HepG2 (cell line): Measurements from ENCODE around the gene TSKU. TPM values are rescaled to one million over a fixed set of nuclear protein-coding genes. Genes with fewer than 3 reads are reported as not detected.
A peak's percentile ranks its signal among the peaks of the same experiment; 100 is the strongest.

Source experiments
- CREM ChIP-seq, 2 experiments: sonication (generic) in 1 of 2; formaldehyde crosslinking in 1 of 2; IDR thresholded peaks; 2 replicates each; pipeline versions ENCODE4 v1.4.0 to v1.6.1; 2016 to 2020; ENCODE audit warnings: antibody characterized with exemption in 1 of 2, mild to moderate bottlenecking in 1 of 2, missing genetic modification reagents in 1 of 2
- HOXA5 ChIP-seq: sonication (generic); formaldehyde crosslinking; IDR thresholded peaks from 2 replicates; pipeline ENCODE4 v1.4.0; 2020; ENCODE audit warnings: missing genetic modification reagents
- NR2C2 ChIP-seq: sonication (generic); formaldehyde crosslinking; IDR thresholded peaks from 2 replicates; pipeline ENCODE4 v1.4.0; 2020; ENCODE audit warnings: missing genetic modification reagents, mild to moderate bottlenecking, moderate library complexity, borderline replicate concordance
- PRDM4 ChIP-seq: sonication (generic); formaldehyde crosslinking; IDR thresholded peaks from 2 replicates; pipeline ENCODE4 v1.9.0; 2021; ENCODE audit warnings: missing genetic modification reagents, borderline replicate concordance
- TARDBP ChIP-seq: sonication (generic); formaldehyde crosslinking; IDR thresholded peaks from 2 replicates; pipeline ENCODE4 v1.8.0; 2022; ENCODE audit warnings: mild to moderate bottlenecking, missing genetic modification reagents
- TCF7 ChIP-seq: sonication (generic); IDR thresholded peaks from 2 replicates; pipeline ENCODE4 v1.6.1; 2016; ENCODE audit warnings: antibody characterized with exemption, low read depth
- ZNF138 ChIP-seq: sonication (generic); formaldehyde crosslinking; IDR thresholded peaks from 2 replicates; pipeline ENCODE4 v1.5.0; 2020; ENCODE audit warnings: mild to moderate bottlenecking, low read depth, missing genetic modification reagents
- ZNF292 ChIP-seq: sonication (generic); formaldehyde crosslinking; IDR thresholded peaks from 2 replicates; pipeline ENCODE4 v1.8.1; 2022; ENCODE audit warnings: mild to moderate bottlenecking, low read depth, missing genetic modification reagents, borderline replicate concordance
- ZNF3 ChIP-seq: IDR thresholded peaks from 2 replicates; pipeline ENCODE4 v1.7.0; 2017; ENCODE audit warnings: inconsistent platforms
- ZNF367 ChIP-seq: sonication (generic); formaldehyde crosslinking; IDR thresholded peaks from 2 replicates; pipeline ENCODE4 v1.4.0; 2020; ENCODE audit warnings: missing genetic modification reagents, borderline replicate concordance
- ZNF550 ChIP-seq: sonication (generic); formaldehyde crosslinking; IDR thresholded peaks from 2 replicates; pipeline ENCODE4 v1.4.0; 2020; ENCODE audit warnings: mild to moderate bottlenecking, missing genetic modification reagents, borderline replicate concordance
- ZNF709 ChIP-seq: sonication (generic); formaldehyde crosslinking; IDR thresholded peaks from 2 replicates; pipeline ENCODE4 v1.5.0; 2020; ENCODE audit warnings: mild to moderate bottlenecking, missing genetic modification reagents
- ZNF776 ChIP-seq: sonication (generic); formaldehyde crosslinking; IDR thresholded peaks from 2 replicates; pipeline ENCODE4 v1.4.0; 2020; ENCODE audit warnings: mild to moderate bottlenecking, missing genetic modification reagents
- ZNF777 ChIP-seq: sonication (generic); formaldehyde crosslinking; IDR thresholded peaks from 2 replicates; pipeline ENCODE4 v1.4.0; 2020; ENCODE audit warnings: missing genetic modification reagents
- polyA plus RNA-seq, 8 experiments: library from polyadenylated mRNA; depleted of rRNA in 3 of 8; stranded (reverse) in 7 of 8; unstranded in 1 of 8; fragments of >200 nt; fragmentation: Illumina TruSeq in 4 of 8; extraction: Trizol in 4 of 8; gene quantifications; 2 replicates each; pipeline versions ENCODE4 v1.2.1 to v1.2.3, GENCODE V29; 2011 to 2016; ENCODE audit warnings: low read depth in 4 of 8, missing spikeins in 1 of 8, mixed read lengths in 1 of 8; ENCODE audit not compliant: insufficient read depth in 1 of 8
- total RNA-seq, 5 experiments: library from RNA; depleted of rRNA; stranded (reverse); fragments of >200 nt; fragmentation: Illumina TruSeq; extraction: Trizol; gene quantifications; 2 replicates each; pipeline ENCODE4 v1.2.3, GENCODE V29; 2016; ENCODE audit warnings: low read depth in 1 of 5
- TF ChIP-seq, protein P1 (sequence below): sonication (generic); formaldehyde crosslinking; IDR thresholded peaks from 2 replicates; pipeline ENCODE4 v1.8.0; 2022; ENCODE audit warnings: missing genetic modification reagents, mild to moderate bottlenecking, moderate library complexity, borderline replicate concordance
- TF ChIP-seq, protein P2 (sequence below): sonication (generic); formaldehyde crosslinking; conservative IDR thresholded peaks from 2 replicates; pipeline ENCODE4 v1.8.1; 2023; ENCODE audit warnings: missing genetic modification reagents
- TF ChIP-seq, protein P3 (sequence below): sonication (generic); formaldehyde crosslinking; IDR thresholded peaks from 2 replicates; pipeline ENCODE4 v1.5.1; 2020; ENCODE audit warnings: missing genetic modification reagents, mild to moderate bottlenecking, borderline replicate concordance
- TF ChIP-seq, protein P4 (sequence below): sonication (generic); formaldehyde crosslinking; conservative IDR thresholded peaks from 2 replicates; pipeline ENCODE4 v1.4.0; 2020; ENCODE audit warnings: missing genetic modification reagents

TSKU gene
- total and polyA plus RNA-seq, 2 of the 13 experiments (the other 11 are each of a cell fraction or from before 2014, with no cell fraction given), result 20.3 to 21.4 TPM

GRCh38 chr11:76769645-76770586 lies 13.2 kb upstream of the TSKU start (continued):
- TF ChIP-seq, protein P1, sequence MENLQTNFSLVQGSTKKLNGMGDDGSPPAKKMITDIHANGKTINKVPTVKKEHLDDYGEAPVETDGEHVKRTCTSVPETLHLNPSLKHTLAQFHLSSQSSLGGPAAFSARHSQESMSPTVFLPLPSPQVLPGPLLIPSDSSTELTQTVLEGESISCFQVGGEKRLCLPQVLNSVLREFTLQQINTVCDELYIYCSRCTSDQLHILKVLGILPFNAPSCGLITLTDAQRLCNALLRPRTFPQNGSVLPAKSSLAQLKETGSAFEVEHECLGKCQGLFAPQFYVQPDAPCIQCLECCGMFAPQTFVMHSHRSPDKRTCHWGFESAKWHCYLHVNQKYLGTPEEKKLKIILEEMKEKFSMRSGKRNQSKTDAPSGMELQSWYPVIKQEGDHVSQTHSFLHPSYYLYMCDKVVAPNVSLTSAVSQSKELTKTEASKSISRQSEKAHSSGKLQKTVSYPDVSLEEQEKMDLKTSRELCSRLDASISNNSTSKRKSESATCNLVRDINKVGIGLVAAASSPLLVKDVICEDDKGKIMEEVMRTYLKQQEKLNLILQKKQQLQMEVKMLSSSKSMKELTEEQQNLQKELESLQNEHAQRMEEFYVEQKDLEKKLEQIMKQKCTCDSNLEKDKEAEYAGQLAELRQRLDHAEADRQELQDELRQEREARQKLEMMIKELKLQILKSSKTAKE (CRISPR knock-in tag), result peak; percentile 62; the same call in 1 of the 2 replicates
- TF ChIP-seq PRDM4 (CRISPR knock-in tag), result no peak
- no peak for TF ChIP-seq ZNF138
- TF ChIP-seq, protein P2, sequence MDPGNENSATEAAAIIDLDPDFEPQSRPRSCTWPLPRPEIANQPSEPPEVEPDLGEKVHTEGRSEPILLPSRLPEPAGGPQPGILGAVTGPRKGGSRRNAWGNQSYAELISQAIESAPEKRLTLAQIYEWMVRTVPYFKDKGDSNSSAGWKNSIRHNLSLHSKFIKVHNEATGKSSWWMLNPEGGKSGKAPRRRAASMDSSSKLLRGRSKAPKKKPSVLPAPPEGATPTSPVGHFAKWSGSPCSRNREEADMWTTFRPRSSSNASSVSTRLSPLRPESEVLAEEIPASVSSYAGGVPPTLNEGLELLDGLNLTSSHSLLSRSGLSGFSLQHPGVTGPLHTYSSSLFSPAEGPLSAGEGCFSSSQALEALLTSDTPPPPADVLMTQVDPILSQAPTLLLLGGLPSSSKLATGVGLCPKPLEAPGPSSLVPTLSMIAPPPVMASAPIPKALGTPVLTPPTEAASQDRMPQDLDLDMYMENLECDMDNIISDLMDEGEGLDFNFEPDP (CRISPR knock-in tag), result no peak
- no peak for TF ChIP-seq TCF7
- peak; percentile 77; the same call in 1 of the 2 replicates for TF ChIP-seq ZNF292 (CRISPR knock-in tag)
- TF ChIP-seq ZNF550 (CRISPR knock-in tag), result no peak
- TF ChIP-seq, protein P3, sequence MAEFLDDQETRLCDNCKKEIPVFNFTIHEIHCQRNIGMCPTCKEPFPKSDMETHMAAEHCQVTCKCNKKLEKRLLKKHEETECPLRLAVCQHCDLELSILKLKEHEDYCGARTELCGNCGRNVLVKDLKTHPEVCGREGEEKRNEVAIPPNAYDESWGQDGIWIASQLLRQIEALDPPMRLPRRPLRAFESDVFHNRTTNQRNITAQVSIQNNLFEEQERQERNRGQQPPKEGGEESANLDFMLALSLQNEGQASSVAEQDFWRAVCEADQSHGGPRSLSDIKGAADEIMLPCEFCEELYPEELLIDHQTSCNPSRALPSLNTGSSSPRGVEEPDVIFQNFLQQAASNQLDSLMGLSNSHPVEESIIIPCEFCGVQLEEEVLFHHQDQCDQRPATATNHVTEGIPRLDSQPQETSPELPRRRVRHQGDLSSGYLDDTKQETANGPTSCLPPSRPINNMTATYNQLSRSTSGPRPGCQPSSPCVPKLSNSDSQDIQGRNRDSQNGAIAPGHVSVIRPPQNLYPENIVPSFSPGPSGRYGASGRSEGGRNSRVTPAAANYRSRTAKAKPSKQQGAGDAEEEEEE, result no peak
- TF ChIP-seq ZNF777 (CRISPR knock-in tag), result no peak
- TF ChIP-seq TARDBP (CRISPR knock-in tag), result no peak
- no peak for TF ChIP-seq ZNF367 (CRISPR knock-in tag)
- TF ChIP-seq NR2C2 (CRISPR knock-in tag), result peak; percentile 23; the same call in 1 of the 2 replicates
- no peak for TF ChIP-seq ZNF3
- TF ChIP-seq ZNF709, result no peak
- no peak for TF ChIP-seq ZNF776 (CRISPR knock-in tag)
- TF ChIP-seq, protein P4, sequence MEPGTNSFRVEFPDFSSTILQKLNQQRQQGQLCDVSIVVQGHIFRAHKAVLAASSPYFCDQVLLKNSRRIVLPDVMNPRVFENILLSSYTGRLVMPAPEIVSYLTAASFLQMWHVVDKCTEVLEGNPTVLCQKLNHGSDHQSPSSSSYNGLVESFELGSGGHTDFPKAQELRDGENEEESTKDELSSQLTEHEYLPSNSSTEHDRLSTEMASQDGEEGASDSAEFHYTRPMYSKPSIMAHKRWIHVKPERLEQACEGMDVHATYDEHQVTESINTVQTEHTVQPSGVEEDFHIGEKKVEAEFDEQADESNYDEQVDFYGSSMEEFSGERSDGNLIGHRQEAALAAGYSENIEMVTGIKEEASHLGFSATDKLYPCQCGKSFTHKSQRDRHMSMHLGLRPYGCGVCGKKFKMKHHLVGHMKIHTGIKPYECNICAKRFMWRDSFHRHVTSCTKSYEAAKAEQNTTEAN (CRISPR knock-in tag), result 0 out of 2 replicates have a peak, but pooled peaks have one; percentile 44
- peak; percentile 57; the same call in 1 of the 2 replicates for TF ChIP-seq CREM (IDR thresholded peaks at IDR 0.05)
- no peak for TF ChIP-seq CREM (CRISPR knock-in tag; IDR thresholded peaks at IDR 0.05)
- no peak for TF ChIP-seq HOXA5 (CRISPR knock-in tag)
